ENCODE measurements around the gene EXOC6.

DNA sequence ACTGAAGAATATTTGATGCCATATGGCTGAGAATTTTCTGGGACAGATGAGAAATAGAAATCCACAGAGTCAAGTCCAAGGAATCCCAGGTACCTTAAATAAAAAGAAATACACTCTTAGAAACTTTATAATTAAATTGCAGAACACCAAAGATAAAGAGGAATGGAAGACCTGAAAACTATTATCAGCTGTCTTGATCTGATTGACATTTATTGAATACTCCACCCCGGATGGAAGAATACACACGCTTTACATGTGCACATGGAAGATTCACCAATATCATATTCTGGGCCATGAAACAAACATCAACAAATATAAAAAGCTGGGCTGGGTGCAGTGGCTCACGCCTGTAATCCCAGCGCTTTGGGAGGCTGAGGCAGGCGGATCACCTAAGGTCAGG is 81.6 kb downstream of the EXOC6 start:
- TF ChIP-seq, protein P1, sequence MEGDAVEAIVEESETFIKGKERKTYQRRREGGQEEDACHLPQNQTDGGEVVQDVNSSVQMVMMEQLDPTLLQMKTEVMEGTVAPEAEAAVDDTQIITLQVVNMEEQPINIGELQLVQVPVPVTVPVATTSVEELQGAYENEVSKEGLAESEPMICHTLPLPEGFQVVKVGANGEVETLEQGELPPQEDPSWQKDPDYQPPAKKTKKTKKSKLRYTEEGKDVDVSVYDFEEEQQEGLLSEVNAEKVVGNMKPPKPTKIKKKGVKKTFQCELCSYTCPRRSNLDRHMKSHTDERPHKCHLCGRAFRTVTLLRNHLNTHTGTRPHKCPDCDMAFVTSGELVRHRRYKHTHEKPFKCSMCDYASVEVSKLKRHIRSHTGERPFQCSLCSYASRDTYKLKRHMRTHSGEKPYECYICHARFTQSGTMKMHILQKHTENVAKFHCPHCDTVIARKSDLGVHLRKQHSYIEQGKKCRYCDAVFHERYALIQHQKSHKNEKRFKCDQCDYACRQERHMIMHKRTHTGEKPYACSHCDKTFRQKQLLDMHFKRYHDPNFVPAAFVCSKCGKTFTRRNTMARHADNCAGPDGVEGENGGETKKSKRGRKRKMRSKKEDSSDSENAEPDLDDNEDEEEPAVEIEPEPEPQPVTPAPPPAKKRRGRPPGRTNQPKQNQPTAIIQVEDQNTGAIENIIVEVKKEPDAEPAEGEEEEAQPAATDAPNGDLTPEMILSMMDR (conservative IDR thresholded peaks at IDR 0.05 in 1 of 2, IDR thresholded peaks at IDR 0.05 in 1 of 2; ENCODE audit: extremely low read depth in 1 of 2, insufficient read depth in 1 of 2, low read depth in 1 of 2, low read length in 2 of 2): no peak
- TF ChIP-seq EZH2 (IDR thresholded peaks at IDR 0.05; ENCODE audit: borderline replicate concordance, low read length): no peak

Data from mammary epithelial cell (primary cell).